K562 (cell line): ENCODE data around the gene WDR27. TPM values are rescaled to one million over a fixed set of nuclear protein-coding genes. Genes with fewer than 3 reads are reported as not detected.

Experiments
- ATAC-seq: fragments of 200-7000 bp; cut with Tn5 transposase; 3 replicates; pipeline ENCODE4 v1.9.1; 2020; ENCODE audit warnings: moderate library complexity
- BruUV-seq: library from RNA; stranded (reverse); fragments of 400-500 nt; replicated peaks from 2 replicates; lab custom pipeline; 2021; lab: Mats Ljungman, UMichigan
- CTCF ChIA-PET: fragments of 300-600 bp; formaldehyde crosslinking; extraction: SDS; loops from one replicate; lab custom pipeline; 2021; ENCODE audit warnings: low intra/inter-chr PET ratio; lab: Yijun Ruan, JAX
- POLR2A ChIA-PET: fragments of 300-600, 350-650 bp; sonication (Branson Sonifier 250); formaldehyde crosslinking; extraction: SDS; loops from one replicate; lab custom pipeline; 2021; ENCODE audit warnings: antibody characterized with exemption, inconsistent platforms; lab: Yijun Ruan, JAX
- DNase-seq, 4 experiments: peaks; one replicate each; pipeline versions ENCODE4 v3.0.0 to v3.0.0-alpha.2; 2011 to 2018; ENCODE audit warnings: low spot score in 3 of 4, mixed read lengths in 3 of 4; ENCODE audit errors: extremely low read depth in 1 of 4
- FAIRE-seq: peaks from 2 replicates; lab custom pipeline; 2011; peaks lifted over from hg19 to GRCh38; lab: Jason Lieb, UNC
- H2AFZ ChIP-seq: 2 replicates; pipeline ENCODE4 v1.6.0; 2011; ENCODE audit warnings: low read depth, low read length, control low read depth, inconsistent platforms
- H3K27ac ChIP-seq: fragments of 200-600 bp; 3 replicates; pipeline ENCODE4 v1.8.0; 2011; ENCODE audit warnings: low read depth, mild to moderate bottlenecking, control low read depth, inconsistent platforms, low read length, moderate library complexity, mixed read lengths; ENCODE audit errors: extremely low read depth
- H3K27me3 ChIP-seq, 2 experiments: fragments of 300-600 bp in 1 of 2; 2 replicates in 1 of 2; 3 replicates in 1 of 2; pipeline versions ENCODE4 v1.6.0 to v1.8.0; 2011; ENCODE audit warnings: inconsistent platforms in 2 of 2, low read length in 2 of 2, mild to moderate bottlenecking in 1 of 2, mixed read lengths in 1 of 2, moderate library complexity in 1 of 2; ENCODE audit not compliant: control insufficient read depth in 2 of 2, insufficient read depth in 2 of 2
- H3K36me3 ChIP-seq: fragments of 300-600 bp; 3 replicates; pipeline ENCODE4 v1.8.0; 2011; ENCODE audit warnings: mild to moderate bottlenecking, low read length, inconsistent platforms; ENCODE audit not compliant: control insufficient read depth, insufficient read depth
- H3K4me1 ChIP-seq, 2 experiments: fragments of 200-600 bp in 1 of 2; replicated peaks in 1 of 2; 2 replicates in 1 of 2; 3 replicates in 1 of 2; pipeline versions ENCODE4 v1.5.1 to v1.8.0; 2011; ENCODE audit warnings: inconsistent platforms in 2 of 2, low read length in 2 of 2, mild to moderate bottlenecking in 1 of 2, mixed read lengths in 1 of 2, moderate library complexity in 1 of 2; ENCODE audit not compliant: control insufficient read depth in 2 of 2, insufficient read depth in 2 of 2
- H3K4me2 ChIP-seq: 2 replicates; pipeline ENCODE4 v1.6.1; 2011; ENCODE audit warnings: low read length, control low read depth, inconsistent platforms, mixed read lengths; ENCODE audit not compliant: insufficient read depth
- H3K4me3 ChIP-seq: fragments of 200-600 bp; sonication (generic), shearing (Covaris generic); 2 replicates; pipeline ENCODE4 v1.5.1; 2016; ENCODE audit warnings: control low read depth, inconsistent platforms
- H3K79me2 ChIP-seq: fragments of 200-600 bp; 3 replicates; pipeline ENCODE4 v1.8.0; 2011; ENCODE audit warnings: low read length, inconsistent platforms; ENCODE audit not compliant: control insufficient read depth, insufficient read depth
- H3K9ac ChIP-seq, 2 experiments: 2 replicates each; pipeline versions ENCODE4 v1.6.0 to v1.6.1; 2011; ENCODE audit warnings: low read depth in 2 of 2, low read length in 2 of 2, control low read depth in 1 of 2, inconsistent platforms in 1 of 2, mild to moderate bottlenecking in 1 of 2, mixed read lengths in 1 of 2; ENCODE audit not compliant: insufficient read depth in 1 of 2
- H3K9me1 ChIP-seq: one replicate; pipeline ENCODE4 v1.6.0; 2011; ENCODE audit warnings: inconsistent platforms, mild to moderate bottlenecking, low read length, moderate library complexity; ENCODE audit not compliant: control insufficient read depth, insufficient read depth
- H3K9me3 ChIP-seq: replicated peaks from 2 replicates; pipeline ENCODE4 v1.5.1; 2011; ENCODE audit warnings: low read depth, low read length, inconsistent platforms; ENCODE audit not compliant: control insufficient read depth, insufficient read depth
- H4K20me1 ChIP-seq: replicated peaks from 2 replicates; pipeline ENCODE4 v1.6.1; 2011; ENCODE audit warnings: low read length, inconsistent platforms, mixed read lengths; ENCODE audit not compliant: control insufficient read depth, insufficient read depth
- ATF6 ChIP-seq: sonication (generic); formaldehyde crosslinking; IDR thresholded peaks from 2 replicates; pipeline ENCODE4 v1.4.0; 2020; ENCODE audit warnings: mild to moderate bottlenecking, missing genetic modification reagents
- CEBPG ChIP-seq, 3 experiments: fragments of 200-800 bp in 1 of 3; sonication (Bioruptor generic) in 1 of 3; sonication (generic) in 1 of 3; formaldehyde crosslinking in 1 of 3; IDR thresholded peaks in 2 of 3; conservative IDR thresholded peaks in 1 of 3; 2 replicates each; pipeline versions ENCODE4 v1.6.1 to v1.8.0; 2016 to 2022; ENCODE audit warnings: missing compliant biosample characterization in 2 of 3, missing genetic modification characterization in 2 of 3, mild to moderate bottlenecking in 1 of 3, missing genetic modification reagents in 1 of 3
- ETV6 ChIP-seq, 3 experiments: fragments of 150-350 bp in 1 of 3; sonication (generic) in 1 of 3; formaldehyde crosslinking in 1 of 3; IDR thresholded peaks; 2 replicates each; pipeline versions ENCODE4 v1.6.1 to v1.8.0; 2014 to 2022; ENCODE audit warnings: borderline replicate concordance in 2 of 3, low read depth in 2 of 3, antibody characterized with exemption in 1 of 3, low read length in 1 of 3, mild to moderate bottlenecking in 1 of 3, missing genetic modification reagents in 1 of 3
- HCFC1 ChIP-seq: IDR thresholded peaks from 2 replicates; pipeline ENCODE4 v1.6.1; 2012; ENCODE audit warnings: low read depth, low read length, improper control_type of control experiment
- SNAPC5 ChIP-seq: fragments of 250-450 bp; sonication (Bioruptor Pico); IDR thresholded peaks from 2 replicates; pipeline ENCODE4 v1.8.0; 2021; ENCODE audit warnings: moderate library complexity, mild to moderate bottlenecking, inconsistent platforms
- STAT5A ChIP-seq: IDR thresholded peaks from 2 replicates; pipeline ENCODE4 v1.6.1; 2012; ENCODE audit warnings: low read length, inconsistent platforms, borderline replicate concordance
- TARDBP ChIP-seq: fragments of 450-650 bp; IDR thresholded peaks from 2 replicates; pipeline ENCODE4 v1.6.1; 2016
- TCF3 ChIP-seq: sonication (generic); formaldehyde crosslinking; IDR thresholded peaks from 2 replicates; pipeline ENCODE4 v1.4.0; 2020; ENCODE audit warnings: mild to moderate bottlenecking, missing genetic modification reagents
- ZNF184 ChIP-seq: sonication (generic); formaldehyde crosslinking; IDR thresholded peaks from 2 replicates; pipeline ENCODE4 v1.5.0; 2020; ENCODE audit warnings: missing genetic modification reagents
- ZNF41 ChIP-seq: fragments of 250-450 bp; sonication (Bioruptor Pico); conservative IDR thresholded peaks from 2 replicates; pipeline ENCODE4 v1.4.0; 2020; ENCODE audit warnings: mild to moderate bottlenecking
- ZNF445 ChIP-seq: fragments of 250-450 bp; sonication (Bioruptor Pico); IDR thresholded peaks from 2 replicates; pipeline ENCODE4 v1.4.0; 2020; ENCODE audit warnings: low read depth, mild to moderate bottlenecking, moderate library complexity
- WGBS: fragments of 100-300 bp; shearing (Covaris generic); methylation state at CpG from one replicate; pipeline ENCODE4 v1.1.6; 2016; ENCODE audit warnings: low coverage, mixed read lengths; ENCODE audit not compliant: insufficient coverage; ENCODE audit errors: missing lambda C conversion rate; 5-methylcytosine and 5-hydroxymethylcytosine counted together
- in situ Hi-C: fragments of 300-500 bp; cut with MboI; formaldehyde crosslinking; loops from 4 replicates; pipeline ENCODE4 v1.15.0; 2018; ENCODE audit warnings: inconsistent platforms, mixed read lengths
- intact Hi-C: fragments of 100-400 bp; cut with micrococcal nuclease; formaldehyde crosslinking; loops from 2 replicates; pipeline ENCODE4 v1.14.2; 2022
- polyA plus RNA-seq, 8 experiments: library from polyadenylated mRNA; depleted of rRNA in 4 of 8; stranded (reverse) in 5 of 8; unstranded in 3 of 8; fragments of >200 nt; fragmentation: Nextera tagmentation in 2 of 8; fragmentation: Illumina TruSeq in 1 of 8; extraction: Ambion mirVana in 2 of 8; extraction: Trizol in 1 of 8; gene quantifications; 2 replicates each; pipeline versions ENCODE4 v1.2.1 to v1.2.3, GENCODE V29; 2011 to 2014; ENCODE audit warnings: inconsistent platforms in 1 of 8, missing spikeins in 1 of 8
- total RNA-seq, 7 experiments: library from RNA; depleted of rRNA in 6 of 7; stranded (reverse); fragments of >200 nt in 6 of 7; fragmentation: Illumina TruSeq in 2 of 7; extraction: Trizol in 2 of 7; gene quantifications; 2 replicates each; pipeline versions ENCODE4 v1.2.1 to v1.2.3, GENCODE V29; 2011 to 2021; ENCODE audit warnings: low replicate concordance in 1 of 7

WDR27 gene
- total and polyA plus RNA-seq, 9 of the 15 experiments (the other 6 are each of a cell fraction or from before 2014, with no cell fraction given): 4.3 to 77.2 (median 22.7) TPM

- DNase-seq (no peak), ATAC-seq (no peak), FAIRE-seq (no peak)
- Histone ChIP-seq H2AFZ (no peak overlapping the region), H3K27me3 (no peaks in the 10 kb centered on the region), H3K9ac (no peak overlapping the region), H4K20me1 (no peaks in the 10 kb centered on the region), H3K4me3 (no peak overlapping the region)
- 0% methylated on average over 1 of the region's 1 CpG for WGBS
- intact Hi-C loops: no loop called here
- in situ Hi-C loops: loop anchor here (10.0 kb wide), 1 partner anchor 524 kb away; no protein-coding TSS in a partner anchor
- CTCF ChIA-PET: no interaction called here
- TF ChIP-seq HCFC1: no peak
- TF ChIP-seq ZNF41 (CRISPR knock-in tag): no peak
- TF ChIP-seq ETV6 (IDR thresholded peaks at IDR 0.05; ENCODE audit: borderline replicate concordance in 1 of 2, low read depth in 2 of 2, low read length in 1 of 2): no peak
- no peak for TF ChIP-seq ETV6 (CRISPR knock-in tag; IDR thresholded peaks at IDR 0.05; ENCODE audit: borderline replicate concordance)
- TF ChIP-seq, all 486 proteins: peak for 0
- BruUV-seq: no TSS peak
- H3K79me2 ChIP-seq: no peaks in the 10 kb centered on the region
- H3K9me1 ChIP-seq: no peaks in the 10 kb centered on the region
- H3K36me3 ChIP-seq: no peaks in the 10 kb centered on the region
- no peak overlapping the region for H3K4me2 ChIP-seq
- no peaks in the 10 kb centered on the region for H3K9me3 ChIP-seq
- POLR2A ChIA-PET: interaction anchor here (0.9 kb wide), 1 partner anchor 14 kb away, joined by 3 read pairs; no protein-coding TSS in a partner anchor
- H3K4me1 ChIP-seq: no peaks in the 10 kb centered on the region
- no peak overlapping the region for H3K27ac ChIP-seq
Observed at GRCh38 chr6:169508452-169508851, 193.4 kb downstream of the WDR27 start.

- intact Hi-C loops (no loop called here), in situ Hi-C loops (loop anchor here (10.0 kb wide), 1 partner anchor 519 kb away; no protein-coding TSS in a partner anchor)
- Histone ChIP-seq H4K20me1 (no peaks in the 10 kb centered on the region; the same call in 1 of the 2 replicates), H3K9ac (no peak overlapping the region), H3K36me3 (no peaks in the 10 kb centered on the region), H3K4me3 (no peak overlapping the region), H3K9me1 (no peaks in the 10 kb centered on the region), H2AFZ (no peak overlapping the region), H3K27ac (no peak overlapping the region), H3K27me3 (peaks cover 24 to 38% of the 10 kb centered on the region in 2 experiments; a peak in 4 of 5 replicates), H3K79me2 (no peaks in the 10 kb centered on the region), H3K9me3 (no peaks in the 10 kb centered on the region), H3K4me2 (no peak overlapping the region), H3K4me1 (peaks cover 0 to 5% of the 10 kb centered on the region in 2 experiments; a peak in 1 of 5 replicates)
- POLR2A ChIA-PET: no interaction called here
- FAIRE-seq (no peak), DNase-seq (no peak), ATAC-seq (no peak)
- CTCF ChIA-PET: no interaction called here
- 0% methylated on average over 4 of the region's 4 CpGs for WGBS
- BruUV-seq: no TSS peak
- no peak for TF ChIP-seq TARDBP
- no peak for TF ChIP-seq ATF6 (CRISPR knock-in tag)
- no peak for TF ChIP-seq ZNF445 (CRISPR knock-in tag)
- no peak for TF ChIP-seq ZNF184 (CRISPR knock-in tag)
- TF ChIP-seq SNAPC5 (CRISPR knock-in tag): no peak
- no peak for TF ChIP-seq CEBPG (CRISPR knock-in tag; IDR thresholded peaks at IDR 0.05)
- no peak for TF ChIP-seq CEBPG (tag; conservative IDR thresholded peaks at IDR 0.05 in 1 of 2, IDR thresholded peaks at IDR 0.05 in 1 of 2)
- TF ChIP-seq STAT5A: no peak
- no peak for TF ChIP-seq TCF3
Observed at GRCh38 chr6:169503422-169504152, 198.2 kb downstream of the WDR27 start.
